Epithelial cell of esophagus (primary cell): ENCODE measurements around the gene ACTN1.

Experiments
- DNase-seq: peaks from one replicate; pipeline ENCODE4 v3.0.0; 2010; ENCODE audit warnings: low read depth
- H3K4me3 ChIP-seq: 2 replicates; pipeline ENCODE4 v1.5.1; 2011; ENCODE audit warnings: mild to moderate bottlenecking, low read length, control low read depth
- CTCF ChIP-seq: IDR thresholded peaks from 2 replicates; pipeline ENCODE4 v1.5.1; 2011; ENCODE audit warnings: low read depth, mild to moderate bottlenecking, low read length, control low read depth, inconsistent platforms; ENCODE audit not compliant: insufficient read depth; ENCODE audit errors: missing control alignments

ACTN1 gene

GRCh38 chr14:68957775-68958174 is 21.3 kb downstream of the ACTN1 start:
- no peak overlapping the region for H3K4me3 ChIP-seq
- no peak for DNase-seq
- no peak for TF ChIP-seq CTCF

GRCh38 chr14:68956724-68957123 is 22.4 kb downstream of the ACTN1 start:
- no peak for DNase-seq

GRCh38 chr14:68955851-68956179 is 23.3 kb downstream of the ACTN1 start:
- H3K4me3 ChIP-seq: no peak overlapping the region
- TF ChIP-seq CTCF: no peak
- no peak for DNase-seq

More at GRCh38 chr14:68956724-68957123, 22.4 kb downstream of the ACTN1 start:
- TF ChIP-seq CTCF: no peak
- H3K4me3 ChIP-seq: no peak overlapping the region

GRCh38 chr14:68955164-68955850 is 23.8 kb downstream of the ACTN1 start:
- no peak overlapping the region for H3K4me3 ChIP-seq
- TF ChIP-seq CTCF: no peak
- DNase-seq: no peak

GRCh38 chr14:68953196-68953555 is 25.9 kb downstream of the ACTN1 start:
- no peak for DNase-seq
- no peak overlapping the region for H3K4me3 ChIP-seq
- no peak for TF ChIP-seq CTCF

- DNase-seq: no peak
- TF ChIP-seq CTCF: no peak
- H3K4me3 ChIP-seq: no peak overlapping the region
Measured at GRCh38 chr14:68952531-68953195, 26.4 kb downstream of the ACTN1 start.
